IPS-20b (cell line): ENCODE results near the gene SPATA31E1.
"Not testable (repeated sequence)": the region's sequence is repeated elsewhere in the genome, so short reads cannot be mapped to it uniquely, and the experiment has no call there.

Source experiments
- H3K27ac ChIP-seq: one replicate; pipeline ENCODE4 v1.5.1; 2013; ENCODE audit warnings: low read length
- H3K27me3 ChIP-seq: 2 replicates; pipeline ENCODE4 v1.6.1; 2013; ENCODE audit warnings: mild to moderate bottlenecking, low read length, inconsistent platforms; ENCODE audit not compliant: insufficient read depth
- H3K36me3 ChIP-seq: 2 replicates; pipeline ENCODE4 v1.6.1; 2013; ENCODE audit warnings: low read depth, mild to moderate bottlenecking, inconsistent platforms, low read length, moderate library complexity; ENCODE audit not compliant: insufficient read depth
- H3K4me1 ChIP-seq: 2 replicates; pipeline ENCODE4 v1.6.1; 2013; ENCODE audit warnings: mild to moderate bottlenecking, control low read depth, inconsistent platforms, low read length, moderate library complexity; ENCODE audit not compliant: insufficient read depth
- H3K4me3 ChIP-seq: 2 replicates; pipeline ENCODE4 v1.5.1; 2013; ENCODE audit warnings: mild to moderate bottlenecking, low read length, inconsistent platforms
- H3K9ac ChIP-seq: 2 replicates; pipeline ENCODE4 v1.6.1; 2013; ENCODE audit warnings: low read depth, mild to moderate bottlenecking, inconsistent platforms, low read length, moderate library complexity
- H3K9me3 ChIP-seq: 2 replicates; pipeline ENCODE4 v1.6.1; 2013; ENCODE audit warnings: mild to moderate bottlenecking, low read depth, low read length, inconsistent platforms; ENCODE audit not compliant: insufficient read depth

The SPATA31E1 gene

DNA sequence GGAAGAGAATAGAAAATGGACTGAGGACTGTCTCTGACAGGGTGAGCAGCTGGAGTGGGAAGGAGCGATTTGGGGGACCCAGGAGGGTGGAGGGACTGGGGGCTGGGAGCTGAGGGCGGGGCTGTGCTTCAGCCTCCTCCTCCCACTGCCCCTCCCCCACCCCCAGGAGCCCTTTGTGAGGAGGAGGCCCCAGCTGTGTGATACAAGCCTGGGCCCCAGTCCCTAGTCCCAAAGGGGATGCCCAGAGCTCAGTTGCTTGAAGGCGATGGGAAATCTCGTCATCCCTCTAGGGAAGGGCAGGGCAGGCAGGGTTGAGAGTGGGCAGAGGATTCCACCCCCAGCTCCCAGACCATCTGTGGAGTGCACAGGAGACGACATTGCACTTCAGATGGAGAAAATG, at the start of gene SPATA31E1:
TSS of gene SPATA31E1 (plus strand) at position 251 of the 400 bp plus-strand sequence. CDS start at position 266, 15 bp downstream.
- Histone ChIP-seq H3K27me3 (no peaks in the 10 kb centered on the region), H3K9ac (no peak within 1 kb of the TSS), H3K27ac (no peak within 1 kb of the TSS), H3K36me3 (no peaks in the 10 kb centered on the region), H3K9me3 (no peaks in the 10 kb centered on the region), H3K4me3 (no peak within 1 kb of the TSS), H3K4me1 (peaks cover 4% of the 10 kb centered on the region)

DNA sequence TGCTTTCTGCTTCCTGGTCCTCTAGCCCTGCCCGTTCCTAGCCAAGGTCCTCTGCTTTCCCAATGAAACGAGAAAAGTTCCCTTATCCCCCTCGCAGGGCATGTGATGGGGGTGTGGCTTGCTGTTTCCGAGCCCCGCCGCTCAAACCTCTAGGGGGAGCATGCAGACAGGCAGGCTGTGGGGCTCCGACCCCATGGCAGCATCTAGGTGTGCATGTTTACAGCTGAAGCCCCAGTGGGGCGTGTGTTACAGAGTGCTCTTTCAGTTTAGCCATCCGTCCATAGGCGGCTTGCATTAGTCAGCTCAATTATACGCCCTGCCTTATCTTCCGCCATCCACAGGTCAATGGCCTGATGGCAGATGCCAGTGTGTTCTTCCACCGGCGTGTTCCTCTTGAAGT, 48.3 kb upstream of the SPATA31E1 start:
- no peak overlapping the region for H3K4me3 ChIP-seq
- H3K27me3 ChIP-seq: no peaks in the 10 kb centered on the region
- H3K4me1 ChIP-seq: 0 out of 2 replicates have a peak, but pooled peaks cover 3% of the 10 kb centered on the region
- H3K36me3 ChIP-seq: no peaks in the 10 kb centered on the region
- H3K9ac ChIP-seq: no peak overlapping the region
- no peaks in the 10 kb centered on the region for H3K9me3 ChIP-seq
- no peak overlapping the region for H3K27ac ChIP-seq

DNA sequence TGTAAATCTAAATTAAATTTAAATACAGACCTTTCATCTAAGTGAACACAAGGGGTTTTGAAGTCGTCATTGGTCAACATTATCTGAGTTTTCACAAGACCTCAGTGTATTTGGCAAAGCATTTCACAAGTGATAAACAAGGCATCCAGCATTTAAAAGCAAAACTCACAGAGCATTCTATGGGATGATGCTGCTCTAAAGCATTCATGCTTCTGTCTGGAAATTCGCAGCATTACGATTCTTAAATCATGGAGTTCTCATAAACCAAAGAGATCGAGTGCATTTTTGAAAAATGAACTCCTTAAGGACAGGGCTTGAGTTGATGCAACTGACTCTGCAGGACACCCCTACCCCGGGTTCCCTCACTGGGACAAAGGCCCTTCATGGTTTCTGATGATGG, 46.1 kb upstream of the SPATA31E1 start:
- no peaks in the 10 kb centered on the region for H3K4me1 ChIP-seq
- H3K9me3 ChIP-seq: peaks cover 4% of the 10 kb centered on the region; the same call in 1 of the 2 replicates
- no peak overlapping the region for H3K9ac ChIP-seq
- H3K27me3 ChIP-seq: no peaks in the 10 kb centered on the region
- H3K27ac ChIP-seq: no peak overlapping the region
- no peak overlapping the region for H3K4me3 ChIP-seq
- H3K36me3 ChIP-seq: no peaks in the 10 kb centered on the region

DNA sequence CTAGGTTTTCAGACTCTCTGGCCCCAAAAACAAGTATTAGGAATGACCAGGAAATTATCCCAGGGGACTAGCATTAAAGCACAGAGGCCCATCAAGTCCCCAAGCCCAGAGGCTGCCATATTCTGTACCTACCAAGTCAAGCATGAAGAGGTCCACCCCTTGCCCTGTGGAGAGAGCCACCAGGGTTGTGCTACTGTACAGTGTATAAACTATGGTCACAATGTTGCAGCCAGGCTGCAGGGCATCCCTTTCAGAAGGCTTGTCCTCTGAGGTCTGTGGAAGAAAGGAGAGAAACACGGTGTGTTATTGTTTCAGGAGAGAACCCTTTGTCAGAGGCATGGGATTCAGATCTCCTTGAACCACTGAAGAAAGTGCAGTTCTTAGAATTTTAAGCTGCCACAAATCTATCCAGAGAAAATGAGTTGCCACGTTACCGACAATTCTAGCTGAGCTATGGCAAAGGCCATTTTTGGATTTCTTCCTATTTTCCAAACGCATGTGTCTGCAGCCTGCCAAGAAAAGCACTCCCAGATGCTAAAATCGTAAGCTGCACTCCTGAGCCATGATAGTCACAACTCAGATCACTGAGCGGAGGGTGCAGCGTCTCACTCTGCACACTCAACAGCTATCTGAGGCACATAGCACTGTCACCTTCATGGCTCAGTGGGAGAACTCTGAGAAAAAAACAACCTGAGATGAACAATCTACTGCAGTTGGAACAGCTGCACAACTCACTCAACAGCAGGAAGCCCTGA, 45.5 kb upstream of the SPATA31E1 start:
- Histone ChIP-seq H3K27me3 (no peaks in the 10 kb centered on the region), H3K27ac (no peak overlapping the region), H3K4me3 (no peak overlapping the region), H3K4me1 (no peaks in the 10 kb centered on the region), H3K9me3 (peaks cover 4% of the 10 kb centered on the region; the same call in 1 of the 2 replicates), H3K36me3 (no peaks in the 10 kb centered on the region), H3K9ac (no peak overlapping the region)

DNA sequence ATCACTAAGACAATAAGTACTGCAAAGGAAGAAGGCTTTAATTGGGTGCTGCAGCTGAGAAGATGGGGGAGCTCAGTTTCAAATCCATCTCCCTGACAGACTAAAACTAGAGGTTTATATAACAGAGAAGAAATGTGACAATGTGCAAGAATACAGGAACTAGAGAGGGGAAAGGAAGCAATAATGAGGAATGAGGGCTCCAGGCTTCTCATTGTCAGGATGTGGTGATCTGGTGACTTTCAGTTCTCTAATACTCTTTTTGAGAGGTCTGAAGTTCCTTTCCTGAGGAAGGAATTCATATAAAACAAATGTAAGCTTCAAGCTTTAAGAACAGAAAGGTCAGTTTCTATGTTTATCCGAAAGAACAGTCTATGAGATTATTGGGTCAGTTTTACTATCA, 42.5 kb upstream of the SPATA31E1 start:
- Histone ChIP-seq H3K4me1 (no peaks in the 10 kb centered on the region), H3K4me3 (no peak overlapping the region), H3K27ac (no peak overlapping the region), H3K27me3 (no peaks in the 10 kb centered on the region), H3K9ac (no peak overlapping the region), H3K9me3 (peaks cover 4% of the 10 kb centered on the region; the same call in 1 of the 2 replicates), H3K36me3 (no peaks in the 10 kb centered on the region)

DNA sequence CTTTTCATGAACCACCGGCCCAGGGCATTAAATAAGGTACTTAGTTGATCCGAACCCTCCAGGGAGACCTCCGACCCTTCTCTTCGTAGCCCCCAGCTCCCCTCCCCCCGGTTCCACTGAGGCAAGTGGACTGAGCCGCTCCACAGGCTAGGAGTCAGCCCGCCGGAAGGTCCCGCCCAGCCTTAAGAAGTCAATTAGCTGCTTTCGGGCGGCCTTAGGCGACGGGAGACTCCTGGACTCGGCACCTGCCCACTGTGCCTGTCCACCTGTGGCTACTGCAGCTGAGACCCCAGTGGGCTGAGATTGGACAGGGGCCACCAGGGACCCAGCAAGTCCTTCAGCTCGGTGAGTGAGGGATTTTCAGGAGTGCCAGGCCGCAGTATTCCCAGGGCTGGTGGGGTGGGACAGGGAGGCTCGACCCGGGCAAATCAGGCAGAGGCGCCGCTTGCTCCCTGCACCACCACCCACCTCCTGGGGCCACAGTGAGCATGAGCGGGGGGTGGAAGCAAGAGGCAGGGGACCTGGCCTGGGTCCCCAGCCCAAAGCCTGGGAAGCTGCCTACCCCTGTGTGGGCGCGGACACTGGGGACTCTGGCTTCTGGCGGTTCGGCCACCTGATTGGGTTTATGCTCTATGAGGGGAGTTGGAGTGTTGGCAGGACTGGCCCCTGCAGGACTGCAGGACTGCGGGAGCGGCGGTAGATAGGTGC, 39.6 kb upstream of the SPATA31E1 start:
- no peaks in the 10 kb centered on the region for H3K27me3 ChIP-seq
- no peak overlapping the region for H3K27ac ChIP-seq
- no peaks in the 10 kb centered on the region for H3K4me1 ChIP-seq
- peaks cover 4% of the 10 kb centered on the region; the same call in 1 of the 2 replicates for H3K9me3 ChIP-seq
- no peak overlapping the region for H3K9ac ChIP-seq
- H3K36me3 ChIP-seq: no peaks in the 10 kb centered on the region
- H3K4me3 ChIP-seq: no peak overlapping the region

DNA sequence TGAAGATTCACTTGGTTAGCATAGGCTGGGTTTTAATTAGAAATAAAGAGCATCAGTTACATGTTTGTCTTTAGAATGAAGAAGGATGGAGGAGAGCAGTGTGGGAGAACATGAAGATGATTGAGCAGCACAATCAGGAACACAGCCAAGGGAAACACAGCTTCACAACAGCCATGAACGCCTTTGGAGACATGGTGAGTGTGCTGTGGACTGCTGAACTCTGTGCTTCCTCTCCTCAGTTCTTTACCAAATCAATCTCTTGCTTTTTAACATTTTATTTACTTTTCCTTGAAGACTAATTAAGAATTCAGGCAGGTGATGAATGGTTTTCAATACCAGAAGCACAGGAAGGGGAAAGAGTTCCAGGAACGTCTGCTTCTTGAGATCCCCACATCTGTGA, 38.2 kb upstream of the SPATA31E1 start:
- H3K4me1 ChIP-seq: no peaks in the 10 kb centered on the region
- peaks cover 4% of the 10 kb centered on the region; the same call in 1 of the 2 replicates for H3K9me3 ChIP-seq
- no peaks in the 10 kb centered on the region for H3K27me3 ChIP-seq
- no peak overlapping the region for H3K27ac ChIP-seq
- no peak overlapping the region for H3K9ac ChIP-seq
- no peaks in the 10 kb centered on the region for H3K36me3 ChIP-seq
- H3K4me3 ChIP-seq: no peak overlapping the region

DNA sequence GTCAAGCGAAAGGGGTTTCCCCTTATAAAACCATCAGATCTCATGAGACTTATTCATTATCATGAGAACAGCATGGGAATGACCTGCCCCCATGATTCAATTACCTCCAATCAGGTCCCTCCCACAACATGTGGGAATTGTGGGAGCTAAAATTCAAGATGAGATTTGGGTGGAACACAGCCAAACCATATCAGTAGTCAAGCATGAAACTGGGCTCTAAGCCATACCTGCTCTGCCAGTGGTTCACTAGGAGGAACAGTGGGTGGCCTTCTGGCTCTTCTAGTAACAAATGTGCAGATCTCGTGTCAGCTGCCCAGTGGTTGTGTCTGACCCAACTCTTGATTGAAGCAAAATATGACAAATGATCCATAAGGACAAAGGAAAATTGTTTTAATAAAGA, 34.9 kb upstream of the SPATA31E1 start:
- H3K4me3 ChIP-seq, H3K36me3 ChIP-seq, H3K27ac ChIP-seq, H3K4me1 ChIP-seq, H3K9me3 ChIP-seq, H3K9ac ChIP-seq, H3K27me3 ChIP-seq: not testable (repeated sequence)

DNA sequence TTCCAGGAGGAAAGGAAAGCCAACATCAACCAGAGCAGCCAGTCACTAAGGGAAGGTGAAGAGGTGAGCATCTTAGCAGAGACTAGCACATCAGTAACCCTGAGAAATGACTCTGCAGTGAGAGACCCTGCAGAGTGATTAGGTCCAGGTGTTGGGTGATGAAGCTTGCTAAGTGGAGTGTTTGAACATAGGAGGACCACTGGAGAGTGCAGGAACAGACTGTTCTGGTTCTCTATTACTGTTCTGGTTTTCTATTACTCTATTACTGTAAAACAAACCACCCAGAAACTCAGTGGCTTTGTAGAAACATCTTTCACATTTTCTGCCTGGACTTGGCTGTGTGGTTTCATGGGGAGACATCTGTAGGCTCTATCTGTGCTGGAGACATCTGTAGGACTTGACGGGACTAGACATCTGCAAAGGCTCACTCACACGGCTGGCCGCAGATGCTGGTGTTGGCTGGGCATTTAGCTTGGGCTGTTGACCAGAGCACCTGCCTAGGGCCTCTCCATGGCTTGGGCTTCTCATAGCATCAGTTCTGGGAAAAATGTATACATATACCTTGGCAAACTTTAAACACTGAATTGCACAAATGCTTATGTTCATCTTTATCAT, 33.4 kb upstream of the SPATA31E1 start:
- no peak overlapping the region for H3K4me3 ChIP-seq
- no peaks in the 10 kb centered on the region for H3K27me3 ChIP-seq
- no peaks in the 10 kb centered on the region for H3K4me1 ChIP-seq
- H3K27ac ChIP-seq: no peak overlapping the region
- H3K9me3 ChIP-seq: no peaks in the 10 kb centered on the region
- H3K36me3 ChIP-seq: no peaks in the 10 kb centered on the region
- no peak overlapping the region for H3K9ac ChIP-seq

DNA sequence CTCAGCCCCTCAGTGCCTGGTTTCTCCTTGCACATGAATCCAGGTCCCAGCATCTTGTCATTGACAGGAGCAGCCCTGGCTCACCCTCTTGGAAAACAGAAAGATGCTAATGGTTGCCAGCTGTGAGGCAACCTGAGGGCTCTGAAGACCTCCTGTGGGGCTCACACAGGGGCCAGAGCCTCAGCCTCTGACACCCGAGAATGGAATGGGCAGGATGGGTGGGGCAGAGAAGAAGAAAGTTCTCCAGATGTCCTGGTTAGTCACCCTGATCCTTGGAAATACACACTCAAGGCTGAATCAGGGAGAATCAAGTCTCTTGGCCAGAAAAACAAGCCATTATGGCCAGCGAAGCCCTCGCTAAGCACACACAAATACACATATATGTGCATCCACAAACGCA, 32.3 kb upstream of the SPATA31E1 start:
- Histone ChIP-seq H3K9ac (no peak overlapping the region), H3K9me3 (no peaks in the 10 kb centered on the region), H3K4me1 (no peaks in the 10 kb centered on the region), H3K36me3 (no peaks in the 10 kb centered on the region), H3K27ac (no peak overlapping the region), H3K27me3 (no peaks in the 10 kb centered on the region), H3K4me3 (no peak overlapping the region)

DNA sequence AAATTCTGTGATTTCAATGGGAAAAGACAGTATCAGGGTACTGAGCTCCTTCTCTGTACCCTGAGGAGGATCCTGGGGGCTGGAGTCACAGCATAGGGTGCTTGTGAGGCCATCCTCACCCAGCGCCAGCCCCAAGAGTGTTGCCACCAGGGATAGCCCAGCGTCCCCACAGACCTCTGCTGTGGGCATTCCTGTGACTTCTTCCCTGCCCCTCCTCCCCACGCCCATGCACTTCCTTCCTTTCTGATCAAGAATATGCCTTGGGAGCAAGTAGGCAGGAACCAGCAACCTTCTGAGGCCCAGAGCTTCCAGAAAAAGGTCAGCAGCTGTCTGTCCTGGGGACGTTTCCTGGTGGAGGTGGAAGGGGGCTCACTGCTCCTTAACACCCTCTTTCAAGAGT, 31.5 kb upstream of the SPATA31E1 start:
- H3K27me3 ChIP-seq, H3K36me3 ChIP-seq, H3K4me3 ChIP-seq, H3K9ac ChIP-seq, H3K27ac ChIP-seq, H3K4me1 ChIP-seq, H3K9me3 ChIP-seq: not testable (repeated sequence)

DNA sequence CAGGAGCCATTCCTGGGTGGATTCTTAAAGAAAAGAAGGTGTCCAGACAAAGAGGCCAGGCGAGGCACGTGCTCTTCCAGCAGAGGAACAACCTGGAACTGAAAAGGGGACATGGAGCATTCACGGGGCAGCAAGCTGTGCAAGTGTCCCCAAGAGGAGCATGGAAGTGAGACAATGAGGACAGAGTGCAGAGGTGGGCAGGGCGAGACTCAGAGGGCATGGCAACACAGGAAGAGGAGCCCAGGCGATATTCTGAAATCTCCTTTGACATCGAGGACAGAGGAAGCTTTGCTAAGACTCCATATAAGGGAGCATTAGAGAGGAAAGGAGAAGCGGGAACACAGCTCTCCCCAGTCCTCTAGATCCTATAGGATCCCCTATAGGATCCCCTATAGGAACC, 29.4 kb upstream of the SPATA31E1 start:
- no peaks in the 10 kb centered on the region for H3K9me3 ChIP-seq
- no peak overlapping the region for H3K4me3 ChIP-seq
- H3K27ac ChIP-seq: no peak overlapping the region

More for the DNA sequence above, 29.4 kb upstream of the SPATA31E1 start:
- Histone ChIP-seq H3K27me3 (no peaks in the 10 kb centered on the region), H3K9ac (no peak overlapping the region), H3K4me1 (no peaks in the 10 kb centered on the region), H3K36me3 (no peaks in the 10 kb centered on the region)
